DMS 273 (cell line): ENCODE data around the gene UBE3D.
"Not testable (repeated sequence)": the region's sequence is repeated elsewhere in the genome, so short reads cannot be mapped to it uniquely, and the experiment has no call there.

Experiments used
- DNase-seq: peaks from one replicate; lab custom pipeline; 2025; ENCODE audit not compliant: unreplicated experiment; lab: John Stamatoyannopoulos, UW

Gene UBE3D

GRCh38 chr6:82917346-82918064, 148.1 kb downstream of the UBE3D start:
- DNase-seq, result no peak

DNA sequence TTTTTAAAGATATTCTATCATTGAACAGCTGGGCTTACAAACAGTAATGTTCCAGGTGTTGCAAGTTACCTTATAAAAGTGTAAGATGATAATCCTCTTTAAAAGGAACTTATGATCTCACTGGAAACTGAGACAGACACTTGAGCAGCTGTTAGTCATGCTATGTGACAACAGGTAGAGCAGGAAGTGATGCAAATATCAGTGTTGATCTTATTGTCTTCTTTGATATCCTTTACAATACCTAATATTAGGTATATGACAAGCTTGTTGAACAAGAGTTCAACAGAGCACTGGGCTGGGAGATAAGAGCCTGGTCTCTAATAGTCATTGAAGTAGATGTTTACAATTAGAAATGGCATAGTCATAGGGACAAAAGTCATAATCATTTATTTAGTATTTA, 150.0 kb downstream of the UBE3D start:
- DNase-seq, result no peak

DNA sequence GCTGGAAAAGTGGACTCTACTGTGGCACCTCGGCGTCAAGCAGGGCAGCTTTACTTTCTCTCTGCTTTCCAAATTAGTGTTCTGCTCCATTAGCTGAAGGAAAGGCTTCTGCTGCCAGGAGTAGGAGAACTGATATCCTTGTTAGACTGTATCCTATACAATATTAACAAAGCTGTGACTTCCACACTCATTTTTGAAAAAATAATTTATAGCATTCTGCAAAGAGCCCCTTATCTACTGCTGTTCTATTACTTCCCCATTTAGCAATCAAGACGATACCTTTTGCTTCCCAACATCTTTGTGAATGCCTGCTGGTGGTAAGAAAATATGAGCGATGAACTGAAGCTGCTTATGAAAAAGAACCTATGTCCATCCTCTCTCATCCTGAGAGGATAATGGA, 151.1 kb downstream of the UBE3D start:
- DNase-seq, result no peak

GRCh38 chr6:82910820-82911219, 154.8 kb downstream of the UBE3D start:
- no peak for DNase-seq

- no peak for DNase-seq
These were observed 155.2 kb downstream of the UBE3D start for GRCh38 chr6:82910395-82910794.

- DNase-seq, result peak; percentile 38
These were observed 156.1 kb downstream of the UBE3D start for GRCh38 chr6:82909551-82909950.

DNA sequence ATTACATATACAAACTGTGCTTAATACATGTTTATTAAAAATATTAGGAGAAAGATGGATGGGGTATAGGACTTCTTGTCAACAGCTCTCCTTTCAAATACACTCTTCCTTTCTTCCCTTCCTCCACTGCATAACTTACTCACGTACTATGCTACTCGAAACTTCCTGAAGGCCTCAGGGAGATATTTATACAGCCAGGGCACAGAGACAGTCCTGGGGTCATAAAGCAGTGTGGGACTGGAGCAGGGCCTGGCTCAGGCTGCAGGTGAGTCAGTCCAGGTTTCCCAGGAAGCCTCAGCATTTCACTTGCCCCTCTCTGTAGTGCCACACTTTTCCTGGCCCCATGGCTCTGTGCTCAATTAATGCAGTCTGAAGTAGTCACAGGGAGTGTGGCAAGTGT, 157.0 kb downstream of the UBE3D start:
- no peak for DNase-seq

- DNase-seq, result no peak
These were observed 158.7 kb downstream of the UBE3D start for GRCh38 chr6:82906951-82907350.

DNA sequence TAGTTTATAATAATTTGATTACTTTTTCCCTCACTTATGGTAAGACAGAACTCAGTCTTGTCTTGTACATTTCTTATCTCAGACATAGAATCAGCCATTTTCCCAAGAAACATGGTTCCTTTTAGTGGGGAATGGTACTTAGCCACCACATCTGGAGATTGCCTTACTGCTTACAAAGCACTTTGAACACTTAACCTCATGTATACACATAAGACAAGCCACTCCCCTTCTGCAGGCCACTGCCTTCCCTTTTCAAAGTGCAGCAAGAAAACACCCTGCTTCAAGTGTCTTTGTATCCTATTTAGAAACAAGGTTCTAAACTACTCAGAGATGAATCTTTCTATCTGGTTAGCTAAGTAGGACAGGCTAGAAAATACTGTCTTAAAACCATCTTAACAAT, 159.2 kb downstream of the UBE3D start:
- DNase-seq, result no peak

- no peak for DNase-seq
These were observed 160.8 kb downstream of the UBE3D start for GRCh38 chr6:82904860-82905259.

DNA sequence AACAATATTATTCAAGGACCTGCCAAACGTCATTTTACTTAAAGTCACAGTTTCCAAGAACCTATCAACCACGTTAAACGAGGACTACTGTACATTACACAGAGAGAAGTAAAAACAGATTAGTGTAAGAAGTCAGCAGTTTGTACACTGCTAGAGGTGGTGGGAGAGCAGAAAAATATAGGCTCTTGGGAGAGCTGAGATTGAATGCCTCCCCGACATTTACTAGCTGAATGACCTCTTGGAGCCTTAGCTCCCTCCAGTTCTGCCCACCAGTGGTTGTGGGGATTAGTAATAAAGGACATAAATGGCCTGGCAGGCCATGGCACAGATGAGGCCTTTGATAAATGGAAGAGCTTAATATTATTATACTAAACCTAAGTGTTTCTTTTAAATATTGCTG, 161.4 kb downstream of the UBE3D start:
- no peak for DNase-seq

DNA sequence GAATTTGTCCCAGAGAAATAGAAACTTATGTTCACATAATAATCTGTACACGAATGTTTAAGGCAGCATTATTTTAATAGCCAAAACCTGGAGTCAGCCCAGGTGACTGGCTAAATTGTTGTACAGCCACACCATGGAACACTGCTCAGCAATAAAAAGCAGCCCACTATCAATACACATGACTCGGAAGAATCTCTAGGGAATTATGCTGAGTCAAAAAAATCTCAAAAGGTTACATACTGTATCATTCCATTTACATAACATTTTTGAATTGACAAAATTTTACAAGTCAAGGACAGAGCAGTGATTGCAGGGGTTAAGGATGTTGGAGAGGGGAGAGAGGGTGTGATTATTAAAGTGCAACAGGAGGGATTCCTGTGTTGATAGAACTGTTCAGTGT, 163.4 kb downstream of the UBE3D start:
- DNase-seq, result no peak

DNA sequence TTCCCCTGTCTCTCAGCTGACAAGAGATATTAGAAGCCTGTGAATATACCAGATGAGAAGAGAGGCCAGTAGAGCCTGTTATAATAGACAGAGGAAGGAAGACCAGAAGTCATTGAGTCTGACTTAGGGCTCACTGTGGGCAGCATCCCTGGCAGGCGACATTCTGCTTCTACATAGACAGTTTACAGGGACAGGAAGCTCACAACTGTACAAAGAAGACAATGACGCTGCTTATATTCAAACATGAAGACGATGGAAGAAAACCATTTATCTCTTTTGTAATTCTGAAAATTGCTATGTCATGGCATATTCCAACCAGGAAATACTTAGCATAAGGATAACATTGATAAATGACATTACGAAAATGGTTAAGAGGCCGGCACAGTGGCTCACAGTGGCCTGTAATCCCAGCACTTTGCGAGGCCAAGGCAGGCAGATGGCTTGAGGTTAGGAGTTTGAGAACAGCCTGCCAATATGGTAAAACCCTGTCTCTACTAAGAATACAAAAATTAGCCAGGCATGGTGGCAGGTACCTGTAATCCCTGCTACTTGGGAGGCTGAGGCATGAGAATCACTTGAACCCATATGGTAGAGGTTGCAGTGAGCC, 170.9 kb downstream of the UBE3D start:
- no peak for DNase-seq

- DNase-seq, result no peak
These were observed 171.6 kb downstream of the UBE3D start for GRCh38 chr6:82893889-82894652.

- not testable (repeated sequence) for DNase-seq
These were observed 174.1 kb downstream of the UBE3D start for GRCh38 chr6:82891503-82891902.

- no peak for DNase-seq
These were observed 174.6 kb downstream of the UBE3D start for GRCh38 chr6:82891076-82891475.

GRCh38 chr6:82890240-82890639, 175.4 kb downstream of the UBE3D start:
- no peak for DNase-seq

- no peak for DNase-seq
These were observed 176.5 kb downstream of the UBE3D start for GRCh38 chr6:82889143-82889542.

DNA sequence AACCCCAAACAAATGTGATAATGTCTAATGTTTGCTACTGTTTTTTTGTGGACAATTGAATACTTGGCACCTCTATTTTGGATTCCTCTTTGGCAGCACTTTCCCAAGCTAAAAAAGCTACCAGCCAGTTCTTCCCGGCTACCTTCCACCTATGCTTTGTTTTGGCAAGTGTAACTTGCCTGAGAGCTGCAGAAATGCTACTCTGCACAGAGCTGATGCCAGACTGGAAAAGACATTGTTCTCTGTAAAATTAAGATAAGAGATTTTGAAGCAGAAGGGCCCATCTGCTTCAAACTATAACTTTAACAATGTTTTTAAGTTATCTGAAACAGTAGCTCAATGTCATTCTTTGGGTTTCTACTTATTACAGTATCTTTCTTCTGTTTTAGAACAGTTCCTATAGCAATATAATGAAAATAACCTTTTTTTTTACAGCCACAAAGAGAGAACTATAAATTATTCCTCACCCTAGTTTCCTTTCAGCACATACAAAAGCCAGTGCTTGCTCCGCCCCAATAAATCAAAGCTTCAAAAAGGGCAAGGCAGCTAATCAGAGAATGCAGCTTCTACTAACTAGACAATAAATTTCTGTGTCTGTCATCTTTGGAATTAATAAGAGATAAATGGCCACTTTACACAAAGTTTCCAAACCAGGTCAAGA, 183.1 kb downstream of the UBE3D start:
- no peak for DNase-seq

DNA sequence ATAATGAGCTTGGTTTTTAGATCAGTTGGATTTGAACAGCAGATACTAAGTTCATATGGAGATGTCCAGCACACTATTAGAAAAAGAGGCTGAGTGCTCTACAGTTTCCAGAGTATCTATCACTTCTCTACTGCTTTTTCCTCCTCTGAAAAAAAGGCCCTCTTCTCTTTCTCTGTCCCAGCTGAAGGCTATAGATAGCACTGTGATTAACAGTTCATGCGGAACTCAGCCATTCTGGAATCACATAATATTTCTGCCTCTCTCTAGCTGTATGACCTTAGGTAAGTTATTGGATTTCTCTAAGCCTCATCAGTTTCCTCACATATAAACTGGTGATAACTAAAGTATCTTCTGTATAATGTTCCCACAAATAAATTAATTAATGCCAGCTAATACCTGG, 184.1 kb downstream of the UBE3D start:
- DNase-seq, result no peak

- DNase-seq, result no peak
These were observed 186.8 kb downstream of the UBE3D start for GRCh38 chr6:82878812-82879211.
